Psoas muscle (tissue), 8 donors: ENCODE measurements around the gene UBA1. TPM values are rescaled to one million over a fixed set of nuclear protein-coding genes. Genes with fewer than 3 reads are reported as not detected.

Experiments used
- ATAC-seq, 4 donors: fragments of 200-7000 bp; cut with Tn5 transposase; one replicate each; pipeline ENCODE4 v1.9.1; 2020; ENCODE audit warnings: moderate library complexity in 3 of 4, mild to moderate bottlenecking in 2 of 4
- DNase-seq, 2 donors: peaks; one replicate each; pipeline ENCODE4 v3.0.0-alpha.2; 2020
- H3K27ac ChIP-seq: fragments of 200-600 bp; one replicate; pipeline ENCODE4 v1.8.0; 2022
- H3K27me3 ChIP-seq, 3 donors: fragments of 200-600 bp in 1 of 3; one replicate each; pipeline versions ENCODE4 v1.6.1 to v1.8.0; 2013 to 2022; ENCODE audit warnings: low read length in 2 of 3, mild to moderate bottlenecking in 2 of 3, moderate library complexity in 1 of 3; ENCODE audit not compliant: insufficient read depth in 3 of 3
- H3K36me3 ChIP-seq, 2 donors: fragments of 200-600 bp in 1 of 2; one replicate each; pipeline versions ENCODE4 v1.6.1 to v1.8.0; 2013 to 2022; ENCODE audit warnings: low read depth in 1 of 2, mild to moderate bottlenecking in 1 of 2, moderate library complexity in 1 of 2; ENCODE audit not compliant: insufficient read depth in 1 of 2
- H3K4me1 ChIP-seq: fragments of 200-600 bp; one replicate; pipeline ENCODE4 v1.8.0; 2022
- H3K4me3 ChIP-seq: fragments of 200-600 bp; one replicate; pipeline ENCODE4 v1.8.0; 2022; ENCODE audit warnings: mild to moderate bottlenecking
- H3K9me3 ChIP-seq: fragments of 200-600 bp; one replicate; pipeline ENCODE4 v1.8.0; 2022
- CTCF ChIP-seq: fragments of 200-600 bp; IDR thresholded peaks from one replicate; pipeline ENCODE4 v1.8.0; 2022; ENCODE audit warnings: antibody characterized with exemption
- WGBS, 3 donors: extraction: QIAGEN DNeasy Blood & Tissue Kit; methylation state at CpG; one replicate each; pipeline versions ENCODE4 v1.1.6 to v1.1.7; 2013; 5-methylcytosine and 5-hydroxymethylcytosine counted together
- intact Hi-C, 2 donors: fragments of 100-400 bp; cut with DNase I; formaldehyde crosslinking; loops; one replicate each; pipeline versions ENCODE4 v1.11.0 to v1.14.2; 2022
- polyA plus RNA-seq, 3 donors: library from polyadenylated mRNA; stranded (reverse); fragments of 200-250 nt; gene quantifications; one replicate each; pipeline ENCODE4 v1.2.3, GENCODE V29; 2013
- total RNA-seq, 4 donors: library from RNA; stranded (reverse); fragmentation: NEBNext Ultra II Directional in 2 of 4; extraction: Animal tissue kit (Norgen Biotek cat#: 25700) in 2 of 4; gene quantifications; one replicate each; pipeline versions ENCODE4 v1.2.1 to v1.2.4, GENCODE V29; 2021 to 2023
- donor health status: healthy with polysubstance abuse.
- donor health status: DM: no; HTN: no; CAD: no; lungs with moderate emphysema.
- donor health status: Bipolar disorder and iron deficiency.
- donor health status: healthy.
- donor health status: DM: yes; HTN: yes; CAD: no.
- donor health status: DM: no; HTN: no; CAD: no.
- donor health status: DM: no; HTN: no; CAD: no.
- donor health status: DM: yes; HTN: yes; CAD: no.

The UBA1 gene
- total and polyA plus RNA-seq, 7 donors = 96.2 to 230 (median 145) TPM

GRCh38 chrX:47200385-47201150, 6.9 kb downstream of the UBA1 start:
- Histone ChIP-seq H3K36me3 (peaks cover 0 to 86% of the 10 kb centered on the region in 2 donors), H3K27ac (peak overlapping the region; percentile 71), H3K9me3 (no peaks in the 10 kb centered on the region), H3K4me3 (no peak overlapping the region), H3K27me3 (no peaks in the 10 kb centered on the region), H3K4me1 (peaks cover 26% of the 10 kb centered on the region)
- intact Hi-C loops = no loop called here
- peak; percentile 31 for TF ChIP-seq CTCF
- DNase-seq = peak; percentile 63 to 75
- peak; percentile 84 to 89 (median 87) for ATAC-seq
- 46 to 73% (median 69%) methylated on average over 7 to 9 of the region's 9 CpGs for WGBS, 3 donors

DNA sequence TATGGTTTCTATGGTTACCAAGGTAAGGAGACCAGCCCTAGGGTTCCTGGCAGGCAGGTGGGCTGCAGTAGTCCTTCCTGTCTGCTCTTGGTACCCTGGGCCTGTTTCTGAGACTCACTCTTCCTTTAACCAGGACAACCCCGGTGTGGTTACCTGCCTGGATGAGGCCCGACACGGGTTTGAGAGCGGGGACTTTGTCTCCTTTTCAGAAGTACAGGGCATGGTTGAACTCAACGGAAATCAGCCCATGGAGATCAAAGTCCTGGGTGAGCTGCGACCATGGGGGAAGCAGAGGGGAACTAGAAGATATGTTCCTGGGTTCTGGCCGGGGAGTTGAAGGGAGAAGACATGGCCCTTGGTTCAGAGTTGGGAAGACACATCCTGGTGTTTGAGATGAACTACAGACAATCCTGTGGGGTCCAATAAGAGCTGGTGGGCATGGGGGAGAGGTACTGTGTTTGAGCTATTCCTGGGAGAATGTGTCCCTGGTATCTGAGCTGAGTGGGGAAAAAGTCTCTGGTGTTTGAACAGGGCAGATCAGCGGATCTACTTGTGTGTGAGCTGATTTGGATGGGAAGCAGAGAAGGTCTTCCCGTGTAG, 7.8 kb downstream of the UBA1 start:
- ATAC-seq (no peak), DNase-seq (peak in 1 of 2 donors; percentile 36)
- H3K4me1 ChIP-seq = peaks cover 17% of the 10 kb centered on the region
- intact Hi-C loops = no loop called here
- H3K27ac ChIP-seq = peak overlapping the region; percentile 71
- H3K36me3 ChIP-seq = peaks cover 0 to 95% of the 10 kb centered on the region in 2 donors
- WGBS, 3 donors = 81 to 92% (median 89%) methylated on average over 8 to 9 of the region's 9 CpGs
- H3K9me3 ChIP-seq = no peaks in the 10 kb centered on the region
- H3K27me3 ChIP-seq = no peaks in the 10 kb centered on the region
- H3K4me3 ChIP-seq = no peak overlapping the region
- no peak for TF ChIP-seq CTCF

DNA sequence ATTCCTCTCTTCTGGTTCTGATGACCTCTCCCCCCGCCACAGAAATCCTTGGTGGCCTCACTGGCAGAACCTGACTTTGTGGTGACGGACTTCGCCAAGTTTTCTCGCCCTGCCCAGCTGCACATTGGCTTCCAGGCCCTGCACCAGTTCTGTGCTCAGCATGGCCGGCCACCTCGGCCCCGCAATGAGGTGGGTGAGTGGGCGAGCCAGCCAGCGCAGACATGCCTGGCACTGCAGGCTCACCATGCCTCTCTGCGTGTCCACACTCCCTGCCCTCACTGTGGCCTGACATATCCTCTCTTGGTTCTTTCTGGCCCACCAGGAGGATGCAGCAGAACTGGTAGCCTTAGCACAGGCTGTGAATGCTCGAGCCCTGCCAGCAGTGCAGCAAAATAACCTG, 8.7 kb downstream of the UBA1 start:
- Histone ChIP-seq H3K9me3 (no peaks in the 10 kb centered on the region), H3K27me3 (no peaks in the 10 kb centered on the region), H3K4me3 (no peak overlapping the region), H3K4me1 (peaks cover 11% of the 10 kb centered on the region), H3K36me3 (peaks cover 0 to 100% of the 10 kb centered on the region in 2 donors), H3K27ac (no peak overlapping the region)
- no peak for DNase-seq
- TF ChIP-seq CTCF = no peak
- intact Hi-C loops = no loop called here
- ATAC-seq = no peak
- WGBS, 3 donors = 88 to 93% (median 92%) methylated on average over 10 to 11 of the region's 11 CpGs

GRCh38 chrX:47202877-47203276, 9.2 kb downstream of the UBA1 start:
- H3K27ac ChIP-seq = no peak overlapping the region

More at GRCh38 chrX:47202877-47203276, 9.2 kb downstream of the UBA1 start:
- DNase-seq (peak in 1 of 2 donors; percentile 39), ATAC-seq (no peak)
- TF ChIP-seq CTCF = no peak
- no peaks in the 10 kb centered on the region for H3K27me3 ChIP-seq
- no peaks in the 10 kb centered on the region for H3K9me3 ChIP-seq
- no peak overlapping the region for H3K4me3 ChIP-seq
- WGBS, 3 donors = 81 to 85% methylated on average over 4 of the region's 4 CpGs; no CpG with 5 or more reads in 1 of the 3 donors
- peaks cover 5% of the 10 kb centered on the region for H3K4me1 ChIP-seq
- intact Hi-C loops = no loop called here
- H3K36me3 ChIP-seq = peaks cover 0 to 100% of the 10 kb centered on the region in 2 donors
